ENCODE measurements around the gene MGAT4D. TPM values are rescaled to one million over a fixed set of nuclear protein-coding genes. Genes with fewer than 3 reads are reported as not detected.

The MGAT4D gene
- total RNA-seq, 1 experiment from 2014 or later = not detected

GRCh38 chr4:140485939-140486338 is 12.2 kb downstream of the MGAT4D start:
- Histone ChIP-seq H3K9me3 (ENCODE audit: insufficient read depth, low read depth) (no peaks in the 10 kb centered on the region), H3K27me3 (ENCODE audit: insufficient read depth, low read depth) (no peaks in the 10 kb centered on the region), H3F3A (ENCODE audit: insufficient read depth, low read depth) (no peaks in the 10 kb centered on the region), H3K4me1 (replicated peaks; ENCODE audit: insufficient read depth) (no peaks in the 10 kb centered on the region), H2AFZ (no peak overlapping the region), H3K4me3 (no peak overlapping the region), H3K36me3 (ENCODE audit: low read depth) (no peaks in the 10 kb centered on the region), H3K9me2 (ENCODE audit: insufficient read depth) (no peaks in the 10 kb centered on the region), H3K27ac (no peak overlapping the region), H4K20me1 (ENCODE audit: insufficient read depth) (no peaks in the 10 kb centered on the region), H3K79me2 (ENCODE audit: low read depth) (no peaks in the 10 kb centered on the region), H3K4me2 (no peak overlapping the region)
- CTCF ChIA-PET = no interaction called here
- DNase-seq = no peak
- TF ChIP-seq EZH2 (IDR thresholded peaks at IDR 0.05; ENCODE audit: low read depth) (no peak), CTCF (conservative IDR thresholded peaks at IDR 0.05) (no peak)
- intact Hi-C loops (cut with micrococcal nuclease; ENCODE audit: unreplicated experiment) = no loop called here
- BruUV-seq (replicated peaks) = no TSS peak
- POLR2A ChIA-PET (ENCODE audit: unreplicated experiment) = no interaction called here

GRCh38 chr4:140483445-140483844 is 14.6 kb downstream of the MGAT4D start:
- H3K4me3 ChIP-seq = no peak overlapping the region
- CTCF ChIA-PET = no interaction called here
- no peaks in the 10 kb centered on the region for H4K20me1 ChIP-seq (ENCODE audit: insufficient read depth)
- H3K27me3 ChIP-seq (ENCODE audit: insufficient read depth, low read depth) = no peaks in the 10 kb centered on the region
- H3K9me2 ChIP-seq (ENCODE audit: insufficient read depth) = no peaks in the 10 kb centered on the region
- H3K79me2 ChIP-seq (ENCODE audit: low read depth) = no peaks in the 10 kb centered on the region
- H2AFZ ChIP-seq = no peak overlapping the region
- no peaks in the 10 kb centered on the region for H3F3A ChIP-seq (ENCODE audit: insufficient read depth, low read depth)
- no TSS peak for BruUV-seq (replicated peaks)
- H3K4me2 ChIP-seq = no peak overlapping the region
- TF ChIP-seq CTCF (conservative IDR thresholded peaks at IDR 0.05) (no peak), EZH2 (IDR thresholded peaks at IDR 0.05; ENCODE audit: low read depth) (no peak)
- H3K27ac ChIP-seq = no peak overlapping the region
- no peaks in the 10 kb centered on the region for H3K4me1 ChIP-seq (replicated peaks; ENCODE audit: insufficient read depth)
- H3K9me3 ChIP-seq (ENCODE audit: insufficient read depth, low read depth) = no peaks in the 10 kb centered on the region
- POLR2A ChIA-PET (ENCODE audit: unreplicated experiment) = no interaction called here
- intact Hi-C loops (cut with micrococcal nuclease; ENCODE audit: unreplicated experiment) = no loop called here
- H3K36me3 ChIP-seq (ENCODE audit: low read depth) = no peaks in the 10 kb centered on the region
- DNase-seq = no peak

GRCh38 chr4:140472156-140472555 is 25.9 kb downstream of the MGAT4D start:
- intact Hi-C loops (cut with micrococcal nuclease; ENCODE audit: unreplicated experiment) = no loop called here
- H3K27me3 ChIP-seq (ENCODE audit: insufficient read depth, low read depth) = no peaks in the 10 kb centered on the region
- no peaks in the 10 kb centered on the region for H3F3A ChIP-seq (ENCODE audit: insufficient read depth, low read depth)
- H3K27ac ChIP-seq = no peak overlapping the region
- H3K9me3 ChIP-seq (ENCODE audit: insufficient read depth, low read depth) = no peaks in the 10 kb centered on the region
- H3K4me3 ChIP-seq = no peak overlapping the region
- no peaks in the 10 kb centered on the region for H3K4me1 ChIP-seq (replicated peaks; ENCODE audit: insufficient read depth)
- no TSS peak for BruUV-seq (replicated peaks)
- CTCF ChIA-PET = no interaction called here
- no peak overlapping the region for H2AFZ ChIP-seq
- TF ChIP-seq CTCF (conservative IDR thresholded peaks at IDR 0.05) = no peak
- no peak for TF ChIP-seq EZH2 (IDR thresholded peaks at IDR 0.05; ENCODE audit: low read depth)
- no peak overlapping the region for H3K4me2 ChIP-seq
- POLR2A ChIA-PET (ENCODE audit: unreplicated experiment) = no interaction called here
- H3K9me2 ChIP-seq (ENCODE audit: insufficient read depth) = no peaks in the 10 kb centered on the region
- H4K20me1 ChIP-seq (ENCODE audit: insufficient read depth) = no peaks in the 10 kb centered on the region
- no peaks in the 10 kb centered on the region for H3K79me2 ChIP-seq (ENCODE audit: low read depth)
- H3K36me3 ChIP-seq (ENCODE audit: low read depth) = no peaks in the 10 kb centered on the region
- no peak for DNase-seq

Data from PC-9 (cell line).